ENCODE measurements around the gene GUCY2C.

GUCY2C gene

GRCh38 chr12:14567351-14568162 is 128.8 kb downstream of the GUCY2C start, which contains the start of gene PLBD1:
Gene PLBD1 (minus strand): TSS chr12:14567883. CDS start chr12:14567696, 187 bp downstream.
- DNase-seq, result no peak

DNA sequence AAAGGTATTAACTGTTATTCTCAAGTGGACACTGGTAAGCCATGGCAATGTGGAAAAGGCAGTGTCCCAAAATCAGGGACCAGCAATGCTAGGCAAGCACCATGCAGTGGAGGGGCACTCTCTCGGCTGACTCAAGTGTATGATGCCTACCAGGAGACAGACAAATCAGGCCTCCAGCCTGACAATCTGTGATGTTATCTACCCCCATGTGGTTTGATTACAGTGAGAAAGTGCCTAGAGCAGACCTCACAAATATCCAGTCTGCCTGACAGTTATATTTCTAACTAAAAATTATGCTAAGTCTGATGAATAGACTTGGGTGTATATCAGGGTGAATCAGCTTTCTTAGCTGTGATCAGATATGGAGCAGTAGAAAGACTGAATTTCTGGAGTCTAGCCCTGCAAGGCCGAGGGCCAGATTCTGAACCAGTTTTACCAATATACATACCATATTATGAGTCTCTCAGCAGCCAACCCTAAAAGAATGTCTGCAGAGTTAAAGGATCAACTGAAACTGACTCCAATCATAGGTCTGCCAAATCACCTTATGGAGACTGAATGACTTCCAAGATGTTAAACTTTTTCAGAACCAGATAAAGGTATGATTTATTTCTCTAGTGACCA is 132.0 kb downstream of the GUCY2C start:
- no peak for DNase-seq

DNA sequence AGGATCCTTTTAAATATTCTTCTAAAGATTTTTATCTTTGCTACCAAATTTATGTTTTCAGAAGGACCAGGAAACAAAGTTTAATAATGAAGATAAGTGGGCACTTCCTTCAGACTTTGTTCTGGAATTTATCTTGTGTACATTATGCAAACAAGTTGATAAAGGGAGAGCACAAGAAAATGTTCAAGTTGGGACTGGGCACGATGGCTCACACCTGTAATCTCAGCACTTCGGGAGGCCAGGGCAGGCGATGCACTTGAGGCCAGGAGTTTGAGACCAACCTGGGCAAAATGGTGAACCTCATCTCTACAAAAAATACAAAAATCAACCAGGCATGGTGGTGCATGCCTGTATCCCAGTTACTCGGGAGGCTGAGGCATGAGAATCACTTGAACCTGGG is 133.4 kb downstream of the GUCY2C start:
- no peak for DNase-seq
